GM19099 (cell line): ENCODE results near the gene XPO6.

Source experiments
- POLR2A ChIP-seq: IDR thresholded peaks from 3 replicates; pipeline ENCODE4 v1.6.1; 2011; ENCODE audit warnings: low read depth; ENCODE audit not compliant: insufficient read length; ENCODE audit errors: extremely low read depth

XPO6 gene

GRCh38 chr16:28085389-28086171 lies 126.2 kb downstream of the XPO6 start:
- no peak for TF ChIP-seq POLR2A

- TF ChIP-seq POLR2A = no peak
Observed at GRCh38 chr16:28084209-28084608, 127.6 kb downstream of the XPO6 start.

GRCh38 chr16:28082624-28083023 lies 129.1 kb downstream of the XPO6 start:
- no peak for TF ChIP-seq POLR2A

- no peak for TF ChIP-seq POLR2A
Observed at GRCh38 chr16:28081391-28081968, 130.3 kb downstream of the XPO6 start.

- TF ChIP-seq POLR2A = no peak
Observed at GRCh38 chr16:28078261-28078660, 133.5 kb downstream of the XPO6 start.

- no peak for TF ChIP-seq POLR2A
Observed at GRCh38 chr16:28073836-28074235, 137.9 kb downstream of the XPO6 start.

- TF ChIP-seq POLR2A = no peak
Observed at GRCh38 chr16:28072087-28072486, 139.7 kb downstream of the XPO6 start.

- TF ChIP-seq POLR2A = no peak
Observed at GRCh38 chr16:28069971-28070794, 141.6 kb downstream of the XPO6 start.

GRCh38 chr16:28068976-28069375 lies 142.8 kb downstream of the XPO6 start:
- no peak for TF ChIP-seq POLR2A

- TF ChIP-seq POLR2A = no peak
Observed at GRCh38 chr16:28067604-28068379, 144.0 kb downstream of the XPO6 start.

GRCh38 chr16:28064706-28065249 lies 147.0 kb downstream of the XPO6 start:
- TF ChIP-seq POLR2A = no peak

- TF ChIP-seq POLR2A = no peak
Observed at GRCh38 chr16:28064150-28064549, 147.6 kb downstream of the XPO6 start.

- no peak for TF ChIP-seq POLR2A
Observed at GRCh38 chr16:28063591-28064061, 148.1 kb downstream of the XPO6 start, which contains the start of gene GSG1L. Gene GSG1L (minus strand): TSS chr16:28063714. CDS start chr16:28063424, 290 bp downstream.

- TF ChIP-seq POLR2A = no peak
Observed at GRCh38 chr16:28062847-28063521, 148.8 kb downstream of the XPO6 start.
